ENCODE data around the gene VAPA. TPM values are rescaled to one million over a fixed set of nuclear protein-coding genes. Genes with fewer than 3 reads are reported as not detected.

VAPA gene
- total and polyA plus RNA-seq, 8 donors, result 182 to 220 (median 205) TPM

GRCh38 chr18:9992973-9993520, 79.2 kb downstream of the VAPA start:
- intact Hi-C loops (cut with DNase I), result no loop called here
- Histone ChIP-seq H3K27me3 (no peaks in the 10 kb centered on the region), H3K36me3 (no peaks in the 10 kb centered on the region), H3K4me3 (no peak overlapping the region), H3K4me1 (peaks cover 0 to 22% of the 10 kb centered on the region in 2 donors), H3K27ac (no peak overlapping the region), H3K9me3 (peaks cover 0 to 2% of the 10 kb centered on the region in 2 donors)
- TF ChIP-seq CTCF (IDR thresholded peaks at IDR 0.05), result no peak
- DNase-seq (no peak), ATAC-seq (no peak)

- ATAC-seq, result no peak
Observed at GRCh38 chr18:9993521-9994025, 79.8 kb downstream of the VAPA start.

GRCh38 chr18:9994026-9994570, 80.3 kb downstream of the VAPA start:
- H3K9me3 ChIP-seq, result peaks cover 0 to 13% of the 10 kb centered on the region in 2 donors
- no peak overlapping the region for H3K27ac ChIP-seq
- no peak overlapping the region for H3K4me3 ChIP-seq
- intact Hi-C loops (cut with DNase I), result no loop called here
- TF ChIP-seq CTCF (IDR thresholded peaks at IDR 0.05), result no peak
- DNase-seq (peak in 1 of 4 donors; percentile 43), ATAC-seq (no peak)
- no peaks in the 10 kb centered on the region for H3K27me3 ChIP-seq
- no peaks in the 10 kb centered on the region for H3K36me3 ChIP-seq
- H3K4me1 ChIP-seq, result peaks cover 0 to 22% of the 10 kb centered on the region in 2 donors

More at GRCh38 chr18:9993521-9994025, 79.8 kb downstream of the VAPA start:
- no peaks in the 10 kb centered on the region for H3K36me3 ChIP-seq
- H3K4me1 ChIP-seq, result peaks cover 0 to 22% of the 10 kb centered on the region in 2 donors
- no peak overlapping the region for H3K4me3 ChIP-seq
- no peak overlapping the region for H3K27ac ChIP-seq
- DNase-seq, result no peak
- TF ChIP-seq CTCF (IDR thresholded peaks at IDR 0.05), result no peak
- no peaks in the 10 kb centered on the region for H3K27me3 ChIP-seq
- intact Hi-C loops (cut with DNase I), result no loop called here
- peaks cover 0 to 7% of the 10 kb centered on the region in 2 donors for H3K9me3 ChIP-seq

GRCh38 chr18:9994701-9995235, 81.0 kb downstream of the VAPA start:
- Histone ChIP-seq H3K27ac (no peak overlapping the region), H3K9me3 (peaks cover 0 to 19% of the 10 kb centered on the region in 2 donors), H3K36me3 (no peaks in the 10 kb centered on the region), H3K4me3 (no peak overlapping the region), H3K27me3 (no peaks in the 10 kb centered on the region), H3K4me1 (peaks cover 0 to 16% of the 10 kb centered on the region in 2 donors)
- no peak for ATAC-seq
- no peak for TF ChIP-seq CTCF (IDR thresholded peaks at IDR 0.05)
- no peak for DNase-seq
- intact Hi-C loops (cut with DNase I), result no loop called here

GRCh38 chr18:9995631-9996030, 81.8 kb downstream of the VAPA start:
- Histone ChIP-seq H3K9me3 (peaks cover 0 to 24% of the 10 kb centered on the region in 2 donors), H3K27ac (no peak overlapping the region), H3K4me1 (peaks cover 0 to 8% of the 10 kb centered on the region in 2 donors), H3K36me3 (no peaks in the 10 kb centered on the region), H3K4me3 (no peak overlapping the region), H3K27me3 (no peaks in the 10 kb centered on the region)
- intact Hi-C loops (cut with DNase I), result no loop called here
- ATAC-seq (no peak), DNase-seq (peak in 1 of 4 donors; percentile 28)
- TF ChIP-seq CTCF (IDR thresholded peaks at IDR 0.05), result no peak
